ENCODE measurements around the gene C1orf174. TPM values are rescaled to one million over a fixed set of nuclear protein-coding genes. Genes with fewer than 3 reads are reported as not detected.

Gene C1orf174
- total RNA-seq, 1 experiment from 2014 or later = 21.1 TPM

DNA sequence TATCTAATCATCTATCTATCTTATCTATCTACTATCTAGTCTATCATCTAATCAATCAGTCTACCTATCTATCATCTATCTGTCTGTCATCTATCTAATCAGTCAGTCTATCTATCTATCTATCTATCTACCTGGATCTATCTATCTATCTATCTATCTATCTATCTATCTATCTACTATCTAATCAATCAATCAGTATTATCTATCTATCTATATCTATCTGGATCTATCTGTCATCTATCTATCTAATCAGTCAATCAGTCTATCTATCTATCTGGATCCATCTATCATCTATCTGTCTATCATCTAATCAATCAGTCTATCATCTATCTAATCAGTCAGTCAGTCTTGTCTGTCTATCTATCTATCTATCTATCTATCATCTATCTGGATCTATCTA lies 26.9 kb upstream of the C1orf174 start:
- H2AFZ ChIP-seq (ENCODE audit: low read length) = no peak overlapping the region
- no peak overlapping the region for H4K5ac ChIP-seq (ENCODE audit: insufficient read length, low read depth, low read length)
- H2BK20ac ChIP-seq (ENCODE audit: low read depth, low read length, poor library complexity, severe bottlenecking) = no peak overlapping the region
- Mint-ChIP-seq H3K4me3 (no peak overlapping the region), H3K36me3 (ENCODE audit: insufficient read depth in 1 of 3, low read depth in 3 of 3) (peaks cover 1 to 9% (median 7%) of the 10 kb centered on the region in 3 experiments; a peak in 3 of 7 replicates), H3K27ac (no peak overlapping the region), H3K9me3 (peaks cover 13% of the 10 kb centered on the region in 2 experiments), H3K27me3 (ENCODE audit: low read depth) (no peaks in the 10 kb centered on the region), H3K4me1 (peaks cover 0 to 5% of the 10 kb centered on the region in 2 experiments; a peak in 3 of 4 replicates)
- H3K79me2 ChIP-seq (ENCODE audit: insufficient read depth, low read length) = no peaks in the 10 kb centered on the region
- no peak overlapping the region for H3K9ac ChIP-seq (ENCODE audit: extremely low read depth, insufficient read length, low read length)
- no peak overlapping the region for H2BK5ac ChIP-seq (ENCODE audit: insufficient read length, low read length)
- H3K4ac ChIP-seq (ENCODE audit: low read depth, low read length) = no peak overlapping the region
- no peak overlapping the region for H3K27ac ChIP-seq (ENCODE audit: insufficient read length, low read depth, low read length)
- H2BK15ac ChIP-seq (ENCODE audit: low read depth, low read length) = no peak overlapping the region
- H3K27me3 ChIP-seq (ENCODE audit: insufficient read depth, low read length) = peaks cover 1% of the 10 kb centered on the region; the same call in 1 of the 2 replicates
- no peak overlapping the region for H3K4me2 ChIP-seq (ENCODE audit: insufficient read depth, insufficient read length, low read length)
- no peak overlapping the region for H2AK5ac ChIP-seq (ENCODE audit: insufficient read length, low read length)
- no peaks in the 10 kb centered on the region for H3K9me3 ChIP-seq (ENCODE audit: control insufficient read depth, low read depth, low read length)
- H2BK12ac ChIP-seq (ENCODE audit: insufficient read length, low read depth, low read length) = no peak overlapping the region
- no peak overlapping the region for H3K18ac ChIP-seq (ENCODE audit: insufficient read length, low read depth, low read length)
- DNase-seq = no peak
- no peaks in the 10 kb centered on the region for H3K4me1 ChIP-seq (ENCODE audit: insufficient read depth, low read length)
- H3K23ac ChIP-seq (ENCODE audit: insufficient read length, low read depth, low read length) = no peak overlapping the region
- H3K79me1 ChIP-seq (ENCODE audit: insufficient read depth, low read depth, low read length, poor library complexity, severe bottlenecking) = no peaks in the 10 kb centered on the region
- no peaks in the 10 kb centered on the region for H4K20me1 ChIP-seq (ENCODE audit: control insufficient read depth, insufficient read depth, insufficient read length)
- no peak overlapping the region for H4K91ac ChIP-seq (ENCODE audit: insufficient read length, low read depth, low read length)
- H3K23me2 ChIP-seq (ENCODE audit: insufficient read length, low read depth, low read length, poor library complexity, severe bottlenecking) = no peaks in the 10 kb centered on the region
- H3T11ph ChIP-seq (ENCODE audit: low read length) = no peak overlapping the region
- H2BK120ac ChIP-seq (ENCODE audit: low read depth, low read length, poor library complexity, severe bottlenecking) = no peak overlapping the region
- TF ChIP-seq CTCF (conservative IDR thresholded peaks at IDR 0.05) = no peak
- H3K14ac ChIP-seq (ENCODE audit: insufficient read depth, low read length) = no peak overlapping the region
- H3K56ac ChIP-seq (ENCODE audit: insufficient read length, low read depth, low read length) = no peak overlapping the region
- no peak overlapping the region for H4K8ac ChIP-seq (replicated peaks; ENCODE audit: insufficient read length, low read depth, low read length)
